Endometrial microvascular endothelial cells (primary cell): ENCODE measurements around the gene SIRPA. TPM values are rescaled to one million over a fixed set of nuclear protein-coding genes. Genes with fewer than 3 reads are reported as not detected.

ENCODE experiments used
- in situ Hi-C: cut with HindIII; loops from 2 replicates; pipeline ENCODE4 v1.10.0; 2017; ENCODE audit warnings: low sequenced_read_pairs, low pct_unique_long_range_greater_than_20kb; ENCODE audit errors: inconsistent ontology term
- total RNA-seq: library from RNA; depleted of rRNA; stranded (reverse); fragments of >200 nt; gene quantifications from one replicate; pipeline ENCODE4 v1.2.3, GENCODE V29; 2015; ENCODE audit errors: inconsistent ontology term

The SIRPA gene
- total RNA-seq, 1 donor from 2014 or later = 14.0 TPM

GRCh38 chr20:1941226-1941625, 46.0 kb downstream of the SIRPA start:
- in situ Hi-C loops = no loop called here

GRCh38 chr20:1942061-1942460, 46.9 kb downstream of the SIRPA start:
- in situ Hi-C loops = no loop called here

GRCh38 chr20:1942486-1943274, 47.5 kb downstream of the SIRPA start:
- in situ Hi-C loops = no loop called here

GRCh38 chr20:1943275-1944002, 48.2 kb downstream of the SIRPA start:
- in situ Hi-C loops = no loop called here

GRCh38 chr20:1944345-1945091, 49.3 kb downstream of the SIRPA start:
- in situ Hi-C loops = no loop called here

GRCh38 chr20:1945134-1945618, 50.0 kb downstream of the SIRPA start:
- in situ Hi-C loops = no loop called here

GRCh38 chr20:1945660-1946059, 50.5 kb downstream of the SIRPA start:
- in situ Hi-C loops = no loop called here

- in situ Hi-C loops = no loop called here
Observed at GRCh38 chr20:1946442-1946761, 51.2 kb downstream of the SIRPA start.

GRCh38 chr20:1946762-1947534, 51.7 kb downstream of the SIRPA start:
- in situ Hi-C loops = no loop called here

- in situ Hi-C loops = no loop called here
Observed at GRCh38 chr20:1947535-1947846, 52.3 kb downstream of the SIRPA start.

- in situ Hi-C loops = no loop called here
Observed at GRCh38 chr20:1949347-1950100, 54.3 kb downstream of the SIRPA start.

GRCh38 chr20:1950836-1951235, 55.6 kb downstream of the SIRPA start:
- in situ Hi-C loops = no loop called here

GRCh38 chr20:1951436-1952115, 56.4 kb downstream of the SIRPA start:
- in situ Hi-C loops = no loop called here

- in situ Hi-C loops = no loop called here
Observed at GRCh38 chr20:1952737-1953530, 57.7 kb downstream of the SIRPA start.

- in situ Hi-C loops = no loop called here
Observed at GRCh38 chr20:1953621-1954020, 58.4 kb downstream of the SIRPA start.

- in situ Hi-C loops = no loop called here
Observed at GRCh38 chr20:1955217-1955616, 60.0 kb downstream of the SIRPA start.

GRCh38 chr20:1958426-1958825, 63.2 kb downstream of the SIRPA start:
- in situ Hi-C loops = no loop called here
